Dermis blood vessel endothelial cell (primary cell): ENCODE measurements around the gene PNN. TPM values are rescaled to one million over a fixed set of nuclear protein-coding genes. Genes with fewer than 3 reads are reported as not detected.

Experiments used
- DNase-seq: peaks from one replicate; pipeline ENCODE4 v3.0.0; 2010
- total RNA-seq: library from RNA; depleted of rRNA; stranded (reverse); fragments of >200 nt; gene quantifications from 2 replicates; pipeline ENCODE4 v1.2.3, GENCODE V29; 2014

PNN gene
- total RNA-seq, 1 donor from 2014 or later: 25.4 TPM

DNA sequence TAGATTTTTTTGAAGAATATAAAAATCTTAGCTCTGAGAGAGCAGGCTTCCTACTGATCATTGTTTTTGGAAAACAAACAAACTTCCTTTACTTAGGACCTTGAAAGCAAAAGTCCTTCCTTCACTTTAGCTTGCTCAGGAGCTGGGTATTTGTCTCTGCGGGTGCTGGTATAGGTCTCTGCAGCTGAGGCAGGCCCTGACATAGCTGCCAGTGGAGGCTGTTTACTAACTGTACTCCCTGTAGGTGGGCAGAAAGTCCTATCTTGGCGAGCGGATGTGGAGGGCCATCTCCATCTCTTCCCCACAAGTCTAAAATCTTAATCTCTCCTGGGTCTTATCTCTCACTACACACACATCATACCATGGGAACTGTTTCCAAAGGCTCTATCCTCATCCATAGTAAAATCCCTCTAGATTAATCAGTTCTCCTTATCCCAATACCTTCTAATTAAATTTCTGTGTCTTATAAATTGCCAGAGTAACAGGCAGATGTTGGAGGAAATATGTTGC lies 54.6 kb downstream of the PNN start:
- DNase-seq: no peak

DNA sequence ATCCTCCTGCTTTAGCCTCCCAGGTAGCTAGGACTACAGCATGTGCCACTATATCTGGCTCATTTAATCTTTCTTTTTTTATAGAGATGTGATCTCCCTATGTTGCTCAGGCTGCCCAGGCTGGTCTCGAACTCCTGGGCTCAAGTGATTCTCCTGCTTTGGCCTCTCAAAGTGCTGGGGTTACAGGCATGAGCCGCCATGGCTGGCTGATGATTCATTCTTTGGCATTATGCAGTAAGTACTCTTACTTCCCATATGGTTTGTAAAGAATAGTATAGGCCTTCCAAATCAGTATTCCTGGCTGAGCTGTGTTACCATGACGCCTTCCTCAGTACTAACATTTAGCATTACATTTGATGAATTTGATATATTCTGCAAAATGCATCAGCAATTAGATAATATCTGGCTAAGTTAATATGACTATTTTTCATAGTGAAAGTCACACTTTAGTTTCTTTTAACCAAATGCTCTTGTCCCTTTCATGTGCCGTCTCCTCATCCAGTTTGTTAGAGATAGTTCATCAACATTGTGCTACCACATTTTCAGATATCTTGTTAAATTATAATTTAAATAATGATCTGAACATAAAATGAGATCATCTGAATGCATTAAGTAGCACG lies 55.5 kb downstream of the PNN start:
- DNase-seq: no peak

DNA sequence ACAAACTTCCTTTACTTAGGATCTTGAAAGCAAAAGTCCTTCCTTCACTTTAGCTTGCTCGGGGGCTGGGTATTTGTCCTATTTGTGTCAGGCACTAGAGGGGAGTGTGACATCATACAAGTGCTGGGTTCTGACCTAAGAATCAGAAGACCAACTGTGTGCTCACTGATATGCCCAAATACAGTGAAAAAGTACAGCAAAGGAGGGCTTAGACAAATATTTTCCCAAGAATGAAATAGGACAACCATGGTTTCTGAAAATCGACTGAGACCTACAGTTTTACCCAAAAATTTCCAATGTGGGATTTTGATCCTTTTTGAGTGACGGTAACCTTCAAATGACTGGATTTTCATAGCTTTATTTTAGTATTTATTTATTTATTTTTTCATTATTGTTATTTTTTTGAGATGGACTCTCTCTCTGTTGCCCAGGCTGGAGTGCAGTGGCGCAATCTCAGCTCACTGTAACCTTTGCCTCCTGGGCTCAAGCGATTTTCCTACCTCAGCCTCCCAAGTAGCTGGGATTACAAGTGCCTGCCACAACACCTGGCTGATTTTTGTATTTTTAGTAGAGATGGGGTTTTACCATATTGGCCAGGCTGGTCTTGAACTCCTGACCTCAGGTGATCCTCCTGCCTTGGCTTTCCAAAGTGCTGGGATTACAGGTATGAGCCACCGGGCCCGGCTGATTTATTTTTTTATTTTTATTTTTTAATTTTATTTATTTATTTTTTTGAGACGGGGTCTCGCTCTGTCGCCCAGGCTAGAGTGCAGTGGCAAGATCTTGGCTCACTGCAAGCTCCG lies 56.9 kb downstream of the PNN start:
- peak; percentile 57 for DNase-seq

Other genes starting within 250 kb of the PNN start
- gene SEC23A, start 72.0 kb upstream of the PNN start, total RNA-seq: 366 and 370 TPM in 2 replicates
- 35.2 and 39.0 TPM in 2 replicates for gene GEMIN2, start 60.9 kb upstream of the PNN start, total RNA-seq
- 34.9 and 35.8 TPM in 2 replicates for gene TRAPPC6B, start 4.9 kb upstream of the PNN start, total RNA-seq
- gene MIA2, start 58.7 kb downstream of the PNN start, total RNA-seq: 21.2 and 24.7 TPM in 2 replicates